GM19035 (cell line): ENCODE data around the gene CSKMT.
"Not testable (repeated sequence)": the region's sequence is repeated elsewhere in the genome, so short reads cannot be mapped to it uniquely, and the experiment has no call there.

Experiments
- ATAC-seq: cut with Tn5 transposase; IDR thresholded peaks from one replicate; pipeline ENCODE4 v1.9.1; 2021; ENCODE audit not compliant: unreplicated experiment

Gene CSKMT

DNA sequence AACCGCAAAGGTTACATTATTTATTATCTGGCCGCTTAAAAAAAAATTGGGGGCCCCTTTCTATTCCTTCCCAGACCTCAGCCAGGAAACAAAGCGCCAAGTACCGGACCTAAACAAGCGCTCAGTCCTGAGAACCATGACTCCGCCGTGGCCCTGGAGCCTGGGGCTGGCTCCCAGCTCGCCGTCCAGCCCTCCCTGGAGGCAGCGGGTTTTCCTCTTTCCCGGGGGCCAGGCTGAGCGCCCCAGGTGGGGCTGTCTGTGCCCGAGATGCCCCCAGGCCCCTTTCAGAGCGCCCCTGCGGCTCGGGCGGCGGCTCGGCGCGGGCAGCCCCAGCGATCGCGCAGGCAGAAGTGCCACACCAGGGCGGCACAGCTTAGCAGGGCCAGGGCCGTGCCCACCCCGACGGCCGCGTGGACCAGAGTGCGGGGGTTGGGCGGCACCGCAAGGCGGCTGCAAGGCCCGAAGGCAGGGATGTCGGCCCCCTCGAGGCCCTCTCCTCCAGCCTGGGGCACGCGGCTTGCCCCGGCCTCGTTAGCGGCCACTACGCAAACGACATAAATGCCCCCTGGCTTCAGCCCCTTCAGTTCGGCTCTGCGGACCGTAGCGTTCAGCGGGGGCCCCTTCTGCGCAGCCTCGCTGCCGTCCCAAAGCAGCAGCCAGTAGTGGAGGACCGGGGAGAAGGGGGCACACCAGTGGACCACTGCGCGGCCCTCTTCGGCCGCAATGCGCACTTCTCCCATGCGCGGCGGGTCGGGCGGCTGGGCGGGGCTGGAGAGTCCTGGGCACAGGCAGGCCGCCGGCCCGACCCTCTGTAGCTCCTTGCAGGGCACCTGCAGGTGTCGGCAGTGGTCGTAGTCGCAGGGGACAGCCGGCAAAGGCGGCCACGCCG, 22.6 kb downstream of the CSKMT start:
- ATAC-seq: no peak

DNA sequence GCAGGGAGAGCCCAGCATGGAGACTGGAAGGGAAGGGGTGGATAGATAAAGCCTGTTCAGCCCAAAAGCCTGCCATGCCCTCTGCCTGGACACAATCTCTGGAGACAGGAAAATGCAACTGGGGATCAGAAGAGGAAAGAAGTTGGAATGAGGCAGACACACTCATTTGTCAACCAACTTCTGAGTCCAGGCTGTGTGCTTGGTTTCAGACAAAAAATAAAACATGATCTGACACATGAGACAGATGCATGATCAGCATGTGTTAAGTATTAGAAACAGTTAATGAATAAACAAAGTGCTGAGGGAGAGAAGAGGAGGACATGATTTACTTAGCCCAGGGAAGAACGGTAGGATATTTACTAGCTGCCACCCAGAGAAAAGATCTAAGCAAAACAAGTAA, 23.4 kb downstream of the CSKMT start:
- no peak for ATAC-seq

DNA sequence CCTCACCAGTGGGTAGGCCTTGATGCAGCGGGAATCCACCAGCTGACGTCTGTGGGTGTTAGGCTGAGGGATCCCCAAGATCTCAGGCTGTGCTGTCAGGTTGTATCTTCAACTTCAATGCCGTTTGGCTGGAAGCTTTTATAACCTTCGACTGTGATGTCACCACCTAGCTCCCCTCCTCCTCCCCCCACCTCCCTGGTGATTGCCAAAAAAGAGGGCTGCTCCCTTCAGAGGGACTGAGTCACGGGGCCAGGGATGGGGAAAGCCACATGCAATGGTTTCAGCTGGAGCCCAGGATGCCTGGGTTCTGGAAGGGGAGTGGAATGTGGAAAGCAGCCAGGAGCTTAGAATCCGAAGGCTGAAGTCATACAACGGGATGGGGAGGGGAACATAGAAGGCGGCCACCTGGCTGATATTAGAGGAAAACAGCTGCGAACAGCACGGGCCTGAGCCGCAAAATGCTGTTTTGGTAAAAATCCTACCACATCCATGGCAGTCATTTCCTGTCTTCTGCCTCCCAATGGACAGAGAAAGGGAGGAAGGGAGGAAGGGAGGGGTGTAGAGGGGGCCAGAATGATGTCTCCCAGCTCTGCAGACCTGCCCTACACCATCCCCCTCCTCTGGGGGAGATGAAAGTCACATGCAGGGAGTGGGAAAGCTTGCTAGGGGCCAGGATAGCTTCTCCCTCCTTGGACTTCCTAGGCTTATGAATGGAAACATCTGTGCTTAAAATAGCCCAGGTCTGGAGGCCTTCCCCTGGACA, 24.5 kb downstream of the CSKMT start, which contains the start of gene LRRN4CL:
LRRN4CL (minus strand) TSS at position 110 of the 763 bp plus-strand sequence. CDS start 1,022 bp downstream, outside the sequence.
- ATAC-seq: no peak

DNA sequence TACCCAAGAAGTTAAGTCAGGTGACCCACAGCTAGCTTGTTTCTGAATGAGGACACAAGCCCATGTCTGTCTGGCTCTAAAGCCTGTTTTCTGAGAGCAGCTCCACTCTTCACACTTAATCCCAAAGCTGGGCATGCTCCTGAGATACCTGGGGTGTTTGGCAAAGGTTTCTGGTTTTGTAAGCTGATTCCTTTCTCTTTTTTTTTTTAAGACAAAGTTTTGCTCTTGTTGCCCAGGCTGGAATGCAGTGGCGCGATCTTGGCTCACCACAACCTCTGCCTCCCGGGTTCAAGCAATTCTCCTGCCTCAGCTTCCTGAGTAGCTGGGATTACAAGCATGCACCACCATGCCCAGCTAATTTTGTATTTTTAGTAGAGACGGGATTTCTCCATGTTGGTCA, 28.5 kb downstream of the CSKMT start:
- not testable (repeated sequence) for ATAC-seq

DNA sequence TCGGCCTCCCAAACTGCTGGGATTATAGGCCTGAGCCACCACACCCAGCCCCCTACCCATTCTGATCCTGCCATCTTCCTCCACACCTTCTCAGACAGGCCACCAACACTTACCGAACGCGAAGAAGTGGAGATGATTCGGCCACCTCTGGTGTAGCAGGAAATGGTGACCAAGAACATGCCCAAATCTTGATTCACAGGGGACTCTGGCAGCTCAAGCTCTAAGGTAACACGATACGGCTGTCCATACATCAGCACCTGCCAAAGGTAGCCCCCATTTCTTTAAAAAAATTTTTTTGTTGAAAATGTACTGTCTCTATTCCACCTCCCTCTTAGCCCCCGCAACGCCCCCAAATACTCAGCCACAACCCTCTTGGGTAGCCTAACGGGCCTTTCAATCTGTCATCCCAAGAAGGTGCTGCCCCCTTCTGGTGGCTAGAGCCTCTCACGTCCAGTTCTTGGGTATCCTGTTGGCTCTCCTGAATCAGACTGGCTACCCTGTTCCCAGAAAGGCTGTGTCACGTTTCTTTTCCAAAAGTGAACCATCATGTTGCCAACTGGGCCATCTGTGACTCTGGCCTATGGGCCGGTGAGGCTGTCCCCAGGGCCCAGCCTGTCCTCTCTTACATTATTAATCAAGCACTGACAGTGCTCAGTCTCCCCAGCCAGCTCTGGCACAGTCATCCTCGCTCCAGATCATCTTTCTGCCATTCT, 29.5 kb downstream of the CSKMT start:
- ATAC-seq: no peak

DNA sequence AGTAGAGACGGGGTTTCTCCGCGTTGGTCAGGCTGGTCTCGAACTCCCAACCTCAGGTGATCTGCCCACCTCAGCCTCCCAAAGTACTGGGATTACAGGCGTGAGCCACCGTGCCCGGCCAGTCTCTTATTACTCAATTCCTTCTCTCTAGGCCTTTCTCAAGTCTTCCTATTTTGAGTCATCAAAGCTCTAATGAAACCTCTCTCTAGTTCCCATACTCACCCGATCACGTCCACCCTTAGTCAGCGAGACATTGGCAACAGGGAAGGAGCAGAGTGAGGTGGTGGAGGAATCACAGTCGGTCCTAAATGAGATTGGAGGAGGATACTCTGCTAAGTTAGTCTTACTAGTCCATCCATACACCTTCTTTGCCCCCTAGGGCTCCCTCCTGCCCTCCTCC, 37.1 kb downstream of the CSKMT start:
- ATAC-seq: no peak

DNA sequence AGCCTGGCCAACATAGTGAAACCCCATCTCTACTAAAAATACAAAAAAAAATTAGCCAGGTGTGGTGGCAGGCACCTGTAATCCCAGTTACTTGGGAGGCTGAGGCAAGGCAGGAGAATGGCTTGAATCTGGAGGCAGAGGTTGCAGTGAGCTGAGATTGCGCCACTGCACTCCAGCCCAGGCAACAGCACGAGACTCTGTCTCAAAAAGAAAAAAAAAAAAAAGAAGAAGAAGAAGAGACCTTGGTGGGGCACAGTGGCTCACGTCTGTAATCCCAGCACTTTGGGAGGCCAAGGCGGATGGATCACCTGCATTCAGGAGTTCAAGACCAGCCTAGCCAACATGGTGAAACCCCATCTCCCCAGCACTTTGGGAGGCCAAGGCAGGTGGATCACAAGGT, 38.8 kb downstream of the CSKMT start:
- ATAC-seq: not testable (repeated sequence)

DNA sequence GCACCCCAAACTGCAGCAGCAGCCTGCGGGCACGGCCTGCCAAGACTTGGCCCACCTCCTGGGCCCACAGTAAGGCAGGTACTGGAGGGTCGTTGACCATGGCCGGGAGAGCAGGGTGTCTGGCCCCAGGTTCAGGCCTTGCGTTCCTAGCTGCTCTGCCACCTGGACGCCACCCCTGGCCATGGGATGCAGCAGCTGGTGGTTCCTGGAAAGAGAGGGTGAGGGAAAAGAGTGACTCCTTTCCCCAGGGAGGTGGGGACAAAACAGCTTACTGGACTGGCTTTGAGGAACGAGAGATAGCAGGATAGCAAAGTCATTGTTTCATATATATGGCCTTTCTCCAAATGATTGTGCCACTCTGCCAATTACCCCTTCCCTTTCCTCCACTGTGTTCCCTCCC, 40.3 kb downstream of the CSKMT start:
- ATAC-seq: no peak

DNA sequence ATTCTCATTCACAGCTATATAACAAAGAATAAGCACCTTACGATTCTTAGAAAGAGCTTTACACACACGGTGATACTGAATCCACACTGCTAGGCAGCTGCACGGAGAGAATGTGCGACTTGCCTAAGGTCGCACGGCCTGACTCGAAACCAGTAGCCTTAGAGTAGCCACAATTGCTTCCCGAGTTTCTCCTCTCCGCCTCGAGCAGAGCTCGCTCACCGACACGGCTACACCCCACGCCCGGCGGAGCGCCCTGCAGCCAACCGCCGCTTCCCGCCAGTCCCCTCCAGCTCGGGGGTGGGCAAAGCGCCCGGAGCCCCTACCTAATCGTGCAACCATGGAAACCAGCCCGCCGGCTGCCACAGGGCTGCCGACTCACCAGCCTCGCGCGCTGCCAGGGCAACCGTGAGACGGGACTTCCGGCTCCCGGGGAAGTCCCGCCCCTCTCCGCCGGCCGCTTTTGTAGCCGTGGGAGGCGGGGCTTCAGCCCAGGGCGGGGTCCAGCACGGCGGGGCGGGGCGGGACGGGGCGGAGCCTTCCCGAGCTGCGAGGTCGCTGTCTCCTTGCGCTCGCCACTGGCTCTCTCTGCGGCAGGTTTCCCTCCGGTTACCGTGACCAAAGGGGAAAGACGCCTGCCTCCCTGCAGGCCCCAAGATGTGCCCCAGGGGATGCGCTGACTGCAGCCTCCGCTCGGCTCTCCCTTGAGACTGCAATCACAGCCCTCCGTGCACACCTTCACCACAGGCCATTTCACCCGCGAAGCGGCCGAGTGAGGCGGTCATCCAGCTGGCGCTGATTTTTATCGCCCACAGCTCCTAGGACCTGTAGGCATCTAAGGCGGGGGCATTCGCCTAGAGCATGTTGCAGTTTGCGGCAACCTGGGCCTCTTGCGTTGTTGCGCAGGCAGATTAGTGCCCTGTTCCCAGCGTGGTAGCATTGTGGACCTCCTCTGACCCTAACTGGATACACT, 41.1 kb downstream of the CSKMT start:
- peak; percentile 54 for ATAC-seq

DNA sequence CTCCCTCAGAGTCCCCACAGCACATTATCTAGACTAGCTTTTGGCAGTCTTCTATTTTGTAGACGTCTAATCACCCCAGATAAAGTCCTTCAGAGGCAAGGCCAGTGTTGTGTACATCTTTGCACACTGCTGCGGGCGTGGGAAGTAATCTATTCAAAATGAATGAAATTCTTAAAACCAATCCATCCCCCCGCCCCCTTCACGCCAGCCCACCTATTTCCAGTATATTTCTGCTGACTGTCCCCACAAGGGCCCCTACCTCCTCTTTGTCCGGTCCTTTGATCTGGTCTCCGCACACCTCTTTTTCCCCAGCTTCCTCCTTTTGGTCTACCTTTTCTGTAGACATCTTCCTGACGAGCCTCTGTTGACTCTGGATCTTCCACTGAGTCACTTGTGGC, 41.7 kb downstream of the CSKMT start:
- ATAC-seq: no peak

DNA sequence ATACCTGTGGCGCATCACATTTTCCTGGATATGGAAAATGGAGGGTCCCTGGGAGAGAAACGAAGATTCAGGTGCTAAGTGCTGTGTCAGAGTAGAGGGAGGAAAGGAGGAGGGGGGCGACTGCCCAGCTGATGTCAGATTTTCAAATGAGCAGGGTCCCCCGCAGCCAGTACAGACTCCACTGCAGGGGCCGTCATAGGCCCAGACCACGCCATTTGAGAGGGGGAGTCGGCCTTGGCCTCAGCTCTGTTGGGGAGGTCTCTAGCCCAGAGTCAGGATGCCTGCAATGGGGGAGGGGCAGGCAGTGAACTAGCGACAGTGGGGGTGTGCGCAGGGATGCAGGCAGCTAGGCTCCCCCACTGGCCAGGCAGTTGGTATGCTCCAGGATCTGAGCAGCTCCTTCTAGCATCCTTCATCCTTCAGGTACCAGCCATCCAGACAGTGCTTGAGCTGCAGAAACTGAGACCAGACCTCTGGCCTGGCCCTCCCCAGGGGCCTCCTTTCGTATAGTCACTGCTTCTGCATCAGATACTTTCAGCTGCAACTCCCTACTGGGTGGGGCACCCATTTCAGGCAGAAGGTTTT, 42.3 kb downstream of the CSKMT start, which contains the start of the genes BSCL2 and GNG3:
BSCL2 (minus strand) TSS at position 148 of the 585 bp plus-strand sequence. CDS start 229 bp downstream, outside the sequence.
GNG3 (plus strand) TSS at position 400 of the 585 bp plus-strand sequence. CDS start 620 bp downstream, outside the sequence.
- no peak for ATAC-seq

DNA sequence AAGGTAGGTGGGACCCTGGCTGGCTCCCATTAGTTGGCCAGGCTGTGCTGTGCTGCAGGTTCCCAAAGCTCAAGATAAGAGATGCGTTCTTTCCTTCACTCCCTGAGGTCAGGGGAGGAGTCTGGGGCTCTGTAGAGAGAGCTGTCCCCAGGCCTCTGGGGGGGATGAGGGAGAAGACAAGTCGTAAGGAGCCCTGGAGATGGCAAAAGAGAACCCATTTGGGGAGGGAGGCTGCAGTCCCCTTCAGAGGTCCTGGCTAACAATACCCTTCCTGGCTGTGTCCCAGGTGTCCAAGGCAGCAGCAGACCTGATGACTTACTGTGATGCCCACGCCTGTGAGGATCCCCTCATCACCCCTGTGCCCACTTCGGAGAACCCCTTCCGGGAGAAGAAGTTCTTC, 43.3 kb downstream of the CSKMT start:
- ATAC-seq: no peak

DNA sequence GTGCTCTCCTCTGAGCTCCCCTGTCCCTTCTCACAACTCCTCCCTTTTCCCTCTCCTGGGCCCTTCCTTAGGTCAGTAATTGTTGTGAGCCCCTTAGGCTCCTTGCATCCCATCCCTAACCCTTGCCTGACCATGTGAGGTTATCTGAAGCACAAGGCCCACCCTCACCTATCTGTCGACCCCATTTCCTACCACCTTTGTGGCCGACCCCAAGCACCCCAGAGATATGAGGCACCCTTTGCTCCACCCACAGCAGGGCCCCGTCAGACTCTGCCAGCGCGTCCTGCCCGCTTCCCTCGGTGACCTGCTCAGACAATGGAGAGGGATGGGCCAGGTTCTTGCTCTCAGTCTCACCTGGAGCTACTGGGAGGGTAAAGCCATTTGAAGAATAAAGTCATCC, 43.7 kb downstream of the CSKMT start:
- ATAC-seq: no peak

DNA sequence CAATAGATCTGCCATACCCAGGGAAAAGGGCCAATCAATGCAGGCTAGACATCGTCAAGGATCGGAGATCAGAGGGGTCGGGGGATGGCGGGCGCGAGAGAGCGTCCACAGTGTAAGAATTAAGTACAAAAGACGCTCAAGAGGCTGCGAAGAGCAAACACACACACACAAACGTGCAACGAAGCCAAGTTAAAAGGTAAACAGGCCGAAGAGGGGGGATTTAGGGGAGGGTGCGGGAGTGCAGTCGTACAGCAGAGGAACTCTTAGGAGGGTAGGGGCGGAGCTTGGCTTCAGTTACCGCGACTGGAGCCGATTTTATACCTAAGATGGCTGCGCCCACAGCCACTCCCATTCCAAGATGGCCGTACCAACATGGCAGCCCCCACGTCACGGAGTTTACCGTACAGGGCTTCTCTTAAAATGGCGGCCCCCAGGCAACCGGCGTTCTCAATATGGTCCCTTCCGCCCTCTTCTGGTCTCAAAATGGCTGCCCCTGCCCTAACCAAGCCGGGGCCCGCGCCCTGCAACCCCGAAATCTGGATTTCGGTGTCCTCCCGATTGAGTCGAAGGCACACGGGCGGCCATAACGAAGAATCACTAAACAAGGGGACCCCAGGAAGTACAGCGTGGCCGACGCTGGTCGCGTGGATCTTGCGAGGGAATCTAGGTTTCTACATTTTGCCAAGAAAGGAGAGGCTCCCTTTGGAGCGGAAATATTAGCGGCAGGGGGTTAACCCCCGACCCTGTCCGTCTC, 44.3 kb downstream of the CSKMT start:
- peak; percentile 74 for ATAC-seq

DNA sequence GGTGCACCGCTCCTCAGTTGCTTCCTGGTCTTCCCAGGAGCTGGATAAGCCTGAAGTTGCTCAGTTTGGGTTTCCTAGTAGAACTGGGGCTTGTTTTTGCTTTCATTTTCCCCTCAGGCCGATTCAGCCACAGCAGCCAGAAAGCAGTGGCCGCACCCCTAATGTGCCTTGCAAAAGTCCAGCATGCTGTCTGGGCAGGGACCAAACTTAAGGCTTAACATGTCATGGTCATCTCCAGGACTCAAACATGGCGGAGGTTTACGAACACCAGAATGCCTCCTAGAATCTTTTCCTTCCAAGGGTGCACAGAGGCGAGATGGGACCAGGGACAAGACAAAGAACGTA, 44.9 kb downstream of the CSKMT start:
- peak; percentile 9 for ATAC-seq

DNA sequence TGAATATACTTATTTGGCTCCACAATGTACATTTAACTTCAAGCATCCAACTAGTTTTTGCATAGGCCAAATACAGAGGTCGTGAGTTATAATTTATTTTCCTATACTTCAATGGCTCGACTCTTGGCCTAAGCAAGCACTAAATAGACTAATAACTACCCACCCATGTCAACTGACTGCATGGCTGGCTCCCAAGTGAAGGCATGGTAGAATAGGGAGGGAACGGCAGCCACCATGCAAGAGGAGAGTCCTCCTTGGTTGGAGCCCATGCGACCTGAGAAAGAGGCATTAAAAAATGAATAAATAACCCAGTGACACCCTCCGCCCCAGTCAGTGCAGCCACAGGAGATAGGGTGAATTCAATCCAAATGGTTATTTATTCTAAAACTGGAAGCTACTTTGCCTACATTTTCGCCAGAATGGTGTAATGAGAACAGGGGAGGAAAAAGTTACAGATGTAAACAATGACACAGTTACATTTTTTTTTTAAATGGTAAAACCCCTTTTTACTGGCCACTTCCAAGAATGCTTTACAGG, 47.2 kb downstream of the CSKMT start:
- no peak for ATAC-seq

DNA sequence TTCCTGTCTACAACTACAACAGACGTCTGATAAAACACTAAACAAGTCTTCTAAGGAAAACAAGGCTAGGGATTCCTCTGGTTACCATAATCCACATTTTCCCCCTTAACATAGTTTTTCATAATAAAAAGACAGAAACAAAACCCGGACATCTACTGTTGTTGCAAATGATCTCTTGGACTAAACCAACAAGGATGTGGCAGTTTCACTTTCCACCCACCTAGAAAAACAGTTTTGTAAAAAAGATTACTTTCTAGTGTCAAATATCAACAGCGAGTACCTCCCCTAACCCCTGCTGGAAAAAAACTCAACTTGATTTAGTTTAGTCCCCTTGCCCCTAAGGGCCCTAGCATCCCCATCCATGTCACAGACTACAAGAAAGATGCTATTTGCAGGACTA, 47.7 kb downstream of the CSKMT start:
- no peak for ATAC-seq

DNA sequence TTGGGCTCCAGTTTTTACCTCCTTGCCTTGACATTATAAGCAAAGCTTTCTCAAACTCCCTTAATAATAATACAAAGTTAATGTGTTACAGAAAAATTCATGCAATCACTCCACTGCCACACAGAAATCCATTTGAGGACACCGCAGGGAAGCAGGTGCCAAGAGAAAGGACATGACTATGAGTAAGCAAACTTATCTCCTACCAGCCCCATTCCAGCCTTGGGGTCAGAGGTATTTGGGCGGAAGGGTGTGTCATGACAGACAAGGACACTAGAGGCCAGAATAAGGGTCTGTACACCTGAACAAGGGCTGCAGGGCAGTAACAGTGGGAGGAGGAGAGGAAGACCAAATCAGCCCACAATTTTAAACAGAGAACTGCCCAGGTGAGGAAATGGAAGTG, 48.2 kb downstream of the CSKMT start:
- no peak for ATAC-seq
